Esophagus muscularis mucosa (tissue), 4 donors: Measurements from ENCODE around the gene ATF5. TPM values are rescaled to one million over a fixed set of nuclear protein-coding genes. Genes with fewer than 3 reads are reported as not detected.

Source experiments
- DNase-seq: peaks from one replicate; pipeline ENCODE4 v3.0.0-alpha.2; 2017; ENCODE audit errors: extremely low spot score
- H3K27ac ChIP-seq, 4 donors: fragments of 200-600 bp; sonication (generic); replicated peaks in 1 of 4; 1 replicate in 3 of 4; 2 replicates in 1 of 4; pipeline ENCODE4 v1.5.1; 2016 to 2019; ENCODE audit warnings: mild to moderate bottlenecking in 1 of 4
- H3K27me3 ChIP-seq, 4 donors: fragments of 200-600 bp; sonication (generic); one replicate each; pipeline versions ENCODE4 v1.5.1 to v1.6.0; 2016 to 2019
- H3K36me3 ChIP-seq, 4 donors: fragments of 200-600 bp; sonication (generic); one replicate each; pipeline ENCODE4 v1.5.1; 2016 to 2019
- H3K4me1 ChIP-seq, 4 donors: fragments of 200-600 bp; sonication (generic); one replicate each; pipeline ENCODE4 v1.5.1; 2016 to 2019
- H3K4me3 ChIP-seq, 4 donors: fragments of 200-600 bp; sonication (generic); 1 replicate in 2 of 4; 2 replicates in 2 of 4; pipeline ENCODE4 v1.5.1; 2016 to 2019; ENCODE audit warnings: mild to moderate bottlenecking in 4 of 4, moderate library complexity in 1 of 4
- H3K9me3 ChIP-seq, 4 donors: fragments of 200-600 bp; sonication (generic); 1 replicate in 3 of 4; 2 replicates in 1 of 4; pipeline ENCODE4 v1.5.1; 2016 to 2019
- CTCF ChIP-seq, 3 experiments: fragments of 200-600 bp in 2 of 3; fragments of 450-650 bp in 1 of 3; sonication (generic) in 2 of 3; IDR thresholded peaks; one replicate each; pipeline ENCODE4 v1.5.1; 2017 to 2019; ENCODE audit warnings: antibody characterized with exemption in 3 of 3, mild to moderate bottlenecking in 2 of 3, moderate library complexity in 1 of 3
- EP300 ChIP-seq: sonication (generic); formaldehyde crosslinking; IDR thresholded peaks from one replicate; pipeline ENCODE4 v1.6.1; 2017; ENCODE audit warnings: antibody characterized with exemption
- POLR2A ChIP-seq: fragments of 450-650 bp; IDR thresholded peaks from one replicate; pipeline ENCODE4 v1.6.1; 2017; ENCODE audit warnings: antibody characterized with exemption, moderate library complexity, mild to moderate bottlenecking, low read depth
- POLR2AphosphoS5 ChIP-seq, 2 donors: sonication (generic); formaldehyde crosslinking; IDR thresholded peaks; one replicate each; pipeline ENCODE4 v1.6.1; 2017; ENCODE audit warnings: antibody characterized with exemption in 2 of 2
- WGBS: methylation state at CpG from one replicate; pipeline ENCODE4 v1.1.5; 2018; 5-methylcytosine and 5-hydroxymethylcytosine counted together
- intact Hi-C: fragments of 100-400 bp; cut with DNase I; formaldehyde crosslinking; loops from one replicate; pipeline ENCODE4 v1.15.1; 2023
- total RNA-seq, 4 donors: library from RNA; depleted of rRNA; stranded (reverse); fragments of >200 nt; gene quantifications; one replicate each; pipeline versions ENCODE4 v1.1.0 to v1.2.1, GENCODE V29; 2016

Gene ATF5
- total RNA-seq, 4 donors from 2014 or later = 12.0 to 22.0 (median 14.4) TPM

DNA sequence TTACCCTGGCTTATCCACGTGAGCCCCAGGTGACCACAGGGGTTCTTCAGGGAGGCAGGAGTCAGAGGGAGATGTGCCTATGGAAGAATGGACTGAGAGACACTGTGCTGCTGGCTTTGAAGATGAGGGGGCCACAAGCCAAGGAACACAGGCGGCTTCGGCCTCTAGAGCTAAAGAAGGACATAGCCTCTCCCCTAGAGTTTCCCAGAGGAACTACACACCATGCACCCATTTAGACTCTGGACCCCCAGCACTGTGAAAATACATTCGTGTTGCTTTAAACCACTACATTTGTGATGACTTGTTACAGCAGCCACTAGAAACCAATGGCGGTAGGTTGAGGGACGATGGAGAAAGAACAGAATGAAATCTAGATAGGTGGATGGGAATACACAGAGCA lies 13.7 kb upstream of the ATF5 start:
- no peak overlapping the region for H3K4me3 ChIP-seq
- WGBS = 97% methylated on average over 6 of the region's 6 CpGs
- no peak overlapping the region for H3K27ac ChIP-seq
- H3K36me3 ChIP-seq = peaks cover 4 to 69% (median 52%) of the 10 kb centered on the region in 4 donors
- peaks cover 0 to 26% (median 22%) of the 10 kb centered on the region in 4 donors for H3K4me1 ChIP-seq
- H3K27me3 ChIP-seq = no peaks in the 10 kb centered on the region
- DNase-seq = no peak
- TF ChIP-seq POLR2A = no peak
- TF ChIP-seq CTCF (IDR thresholded peaks at IDR 0.05) = no peak
- TF ChIP-seq POLR2AphosphoS5 (IDR thresholded peaks at IDR 0.05) = no peak
- TF ChIP-seq EP300 = no peak
- intact Hi-C loops = no loop called here
- no peaks in the 10 kb centered on the region for H3K9me3 ChIP-seq

DNA sequence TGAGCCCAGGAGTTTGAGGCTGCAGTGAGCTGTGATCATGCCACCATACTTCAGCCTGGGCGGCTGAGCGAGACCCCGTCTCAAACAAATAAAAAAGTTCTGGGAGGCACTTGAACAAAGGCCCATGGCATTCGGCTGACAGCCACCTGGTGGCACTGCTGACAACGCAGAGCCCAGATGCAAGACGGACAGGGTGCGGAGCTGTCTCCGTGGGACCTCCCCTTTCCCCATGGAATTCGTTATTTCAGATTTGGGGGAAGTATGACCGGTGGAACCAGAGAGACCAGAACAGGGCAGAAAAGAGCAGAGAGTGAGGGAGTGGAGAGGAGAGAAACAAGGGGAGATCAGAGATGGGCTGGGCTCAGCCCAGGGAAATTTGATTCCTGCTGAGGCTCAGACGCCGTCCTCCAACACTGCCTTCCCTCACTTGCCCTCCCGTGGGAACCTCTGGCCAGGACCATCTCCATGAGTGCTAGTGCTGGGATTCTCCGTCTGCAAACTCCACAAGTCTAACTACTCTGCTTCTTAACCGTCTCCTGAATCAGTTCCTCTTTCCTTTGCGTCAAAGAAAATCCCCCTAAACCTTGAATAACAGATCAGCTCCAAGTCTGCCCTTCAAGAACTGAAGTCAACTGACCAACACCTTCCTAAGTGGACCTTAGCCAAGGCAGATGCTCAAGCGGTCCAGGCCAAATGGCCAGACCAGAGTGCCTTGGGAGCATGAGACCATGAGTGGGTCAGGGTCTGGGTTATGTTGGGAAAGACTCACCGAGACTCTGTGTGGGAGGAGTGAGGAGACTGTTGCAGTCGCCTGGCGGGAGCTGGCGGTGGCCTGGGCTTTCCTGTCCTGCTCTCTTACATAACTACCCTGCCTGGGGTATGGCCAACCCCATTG lies 11.9 kb upstream of the ATF5 start:
- no peak overlapping the region for H3K27ac ChIP-seq
- intact Hi-C loops = no loop called here
- DNase-seq = no peak
- H3K36me3 ChIP-seq = peaks cover 4 to 78% (median 61%) of the 10 kb centered on the region in 4 donors
- peaks cover 0 to 14% (median 10%) of the 10 kb centered on the region in 4 donors for H3K4me1 ChIP-seq
- no peak overlapping the region for H3K4me3 ChIP-seq
- TF ChIP-seq CTCF (IDR thresholded peaks at IDR 0.05) = no peak
- no peak for TF ChIP-seq POLR2AphosphoS5 (IDR thresholded peaks at IDR 0.05)
- TF ChIP-seq POLR2A = no peak
- no peak for TF ChIP-seq EP300
- 81% methylated on average over 15 of the region's 21 CpGs for WGBS
- H3K9me3 ChIP-seq = no peaks in the 10 kb centered on the region
- no peaks in the 10 kb centered on the region for H3K27me3 ChIP-seq

GRCh38 chr19:49918089-49918488 lies 10.9 kb upstream of the ATF5 start:
- no peaks in the 10 kb centered on the region for H3K9me3 ChIP-seq
- intact Hi-C loops = no loop called here
- no peaks in the 10 kb centered on the region for H3K27me3 ChIP-seq
- 91% methylated on average over 8 of the region's 8 CpGs for WGBS
- no peak overlapping the region for H3K4me3 ChIP-seq
- DNase-seq = no peak
- peaks cover 9 to 80% (median 68%) of the 10 kb centered on the region in 4 donors for H3K36me3 ChIP-seq
- TF ChIP-seq POLR2AphosphoS5 (IDR thresholded peaks at IDR 0.05) (no peak), EP300 (no peak), CTCF (IDR thresholded peaks at IDR 0.05) (no peak), POLR2A (no peak)
- H3K27ac ChIP-seq = no peak overlapping the region
- H3K4me1 ChIP-seq = peaks cover 0 to 17% (median 4%) of the 10 kb centered on the region in 4 donors

GRCh38 chr19:49920624-49921363 lies 8.2 kb upstream of the ATF5 start:
- no peak for DNase-seq
- no peak overlapping the region for H3K4me3 ChIP-seq
- H3K9me3 ChIP-seq = no peaks in the 10 kb centered on the region
- intact Hi-C loops = no loop called here
- TF ChIP-seq POLR2A = no peak
- TF ChIP-seq EP300 = no peak
- TF ChIP-seq CTCF (IDR thresholded peaks at IDR 0.05) = no peak
- no peak for TF ChIP-seq POLR2AphosphoS5 (IDR thresholded peaks at IDR 0.05)
- H3K27me3 ChIP-seq = no peaks in the 10 kb centered on the region
- peaks cover 3 to 36% (median 16%) of the 10 kb centered on the region in 4 donors for H3K4me1 ChIP-seq
- peaks cover 9 to 85% (median 63%) of the 10 kb centered on the region in 4 donors for H3K36me3 ChIP-seq
- 95% methylated on average over 17 of the region's 24 CpGs for WGBS
- H3K27ac ChIP-seq = no peak overlapping the region
